ENCODE measurements around the gene ELK4. TPM values are rescaled to one million over a fixed set of nuclear protein-coding genes. Genes with fewer than 3 reads are reported as not detected.

Gene ELK4
- total and polyA plus RNA-seq, 2 of the 13 experiments (the other 11 are each of a cell fraction or from before 2014, with no cell fraction given): 8.3 to 13.1 TPM

DNA sequence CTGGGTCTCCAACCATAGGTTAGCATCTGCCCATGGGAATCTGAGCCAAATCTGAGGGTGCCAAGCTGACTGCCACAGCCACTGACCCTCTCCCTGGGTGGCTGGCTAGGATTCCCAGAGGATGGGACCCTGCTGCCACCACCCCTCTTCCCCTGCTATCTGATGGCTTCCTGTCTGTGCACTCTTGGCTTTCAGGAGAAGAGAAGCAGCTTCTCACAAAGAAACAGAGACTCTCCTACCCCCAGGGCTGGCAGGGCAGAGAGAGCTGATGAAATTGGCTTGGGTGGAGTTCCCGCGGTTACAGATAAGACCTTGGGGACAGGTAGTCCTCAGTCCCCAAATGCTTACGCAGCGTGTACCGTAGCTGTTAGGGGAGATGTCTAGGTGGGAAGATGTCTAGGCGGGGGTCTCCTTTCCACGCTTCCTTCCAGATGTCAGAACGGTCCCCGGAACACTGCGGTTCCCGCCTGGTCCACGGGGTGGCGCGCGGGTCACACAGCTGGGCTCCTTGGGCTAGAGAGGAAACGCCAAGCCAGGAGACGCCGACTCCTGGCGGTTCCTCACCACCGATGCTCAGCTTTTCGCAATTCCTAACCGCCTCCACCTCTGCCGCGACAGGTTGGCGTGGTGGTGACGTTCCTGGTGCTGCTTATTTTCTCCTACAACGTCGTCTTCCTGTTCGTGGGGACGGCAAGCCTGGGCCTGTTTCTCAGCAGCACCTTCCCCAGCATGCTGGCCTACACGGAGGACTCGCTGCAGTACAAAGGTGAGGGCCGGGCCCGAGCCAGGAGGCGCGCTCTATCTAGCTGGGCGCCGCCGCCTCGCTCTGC, 40.1 kb downstream of the ELK4 start (continued):
- TF ChIP-seq, protein P1, sequence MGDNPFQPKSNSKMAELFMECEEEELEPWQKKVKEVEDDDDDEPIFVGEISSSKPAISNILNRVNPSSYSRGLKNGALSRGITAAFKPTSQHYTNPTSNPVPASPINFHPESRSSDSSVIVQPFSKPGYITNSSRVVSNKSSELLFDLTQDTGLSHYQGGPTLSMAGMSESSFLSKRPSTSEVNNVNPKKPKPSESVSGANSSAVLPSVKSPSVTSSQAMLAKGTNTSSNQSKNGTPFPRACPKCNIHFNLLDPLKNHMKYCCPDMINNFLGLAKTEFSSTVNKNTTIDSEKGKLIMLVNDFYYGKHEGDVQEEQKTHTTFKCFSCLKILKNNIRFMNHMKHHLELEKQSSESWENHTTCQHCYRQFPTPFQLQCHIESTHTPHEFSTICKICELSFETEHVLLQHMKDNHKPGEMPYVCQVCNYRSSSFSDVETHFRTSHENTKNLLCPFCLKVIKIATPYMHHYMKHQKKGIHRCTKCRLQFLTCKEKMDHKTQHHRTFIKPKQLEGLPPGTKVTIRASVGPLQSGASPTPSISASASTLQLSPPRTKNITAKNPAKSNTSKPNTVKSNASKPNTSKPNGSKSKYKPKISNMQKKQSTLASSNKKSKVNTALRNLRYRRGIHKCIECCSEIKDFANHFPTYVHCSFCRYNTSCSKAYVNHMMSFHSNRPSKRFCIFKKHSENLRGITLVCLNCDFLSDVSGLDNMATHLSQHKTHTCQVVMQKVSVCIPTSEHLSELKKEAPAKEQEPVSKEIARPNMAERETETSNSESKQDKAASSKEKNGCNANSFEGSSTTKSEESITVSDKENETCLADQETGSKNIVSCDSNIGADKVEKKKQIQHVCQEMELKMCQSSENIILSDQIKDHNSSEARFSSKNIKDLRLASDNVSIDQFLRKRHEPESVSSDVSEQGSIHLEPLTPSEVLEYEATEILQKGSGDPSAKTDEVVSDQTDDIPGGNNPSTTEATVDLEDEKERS (CRISPR knock-in tag; IDR thresholded peaks at IDR 0.05): no peak
- TF ChIP-seq ZNF619 (CRISPR knock-in tag; IDR thresholded peaks at IDR 0.05) (peak; percentile 46; the same call in 1 of the 2 replicates), SIX1 (CRISPR knock-in tag; IDR thresholded peaks at IDR 0.05; ENCODE audit: borderline replicate concordance) (no peak), ZNF24 (IDR thresholded peaks at IDR 0.05) (peak; percentile 50; the same call in 1 of the 2 replicates), ATF7 (IDR thresholded peaks at IDR 0.05) (no peak), ATF7 (CRISPR knock-in tag; IDR thresholded peaks at IDR 0.05) (no peak), HMG20A (CRISPR knock-in tag; IDR thresholded peaks at IDR 0.05; ENCODE audit: borderline replicate concordance) (no peak), NCOR1 (IDR thresholded peaks at IDR 0.05; ENCODE audit: borderline replicate concordance, low read length) (no peak), ZNF383 (CRISPR knock-in tag; IDR thresholded peaks at IDR 0.05; ENCODE audit: borderline replicate concordance) (no peak), TBX3 (IDR thresholded peaks at IDR 0.05; ENCODE audit: borderline replicate concordance) (no peak), ZKSCAN5 (CRISPR knock-in tag; IDR thresholded peaks at IDR 0.05) (no peak), KDM2A (CRISPR knock-in tag; IDR thresholded peaks at IDR 0.05; ENCODE audit: borderline replicate concordance, low read depth) (peak; percentile 95), SMARCC2 (IDR thresholded peaks at IDR 0.05) (no peak)
- TF ChIP-seq, protein P2, sequence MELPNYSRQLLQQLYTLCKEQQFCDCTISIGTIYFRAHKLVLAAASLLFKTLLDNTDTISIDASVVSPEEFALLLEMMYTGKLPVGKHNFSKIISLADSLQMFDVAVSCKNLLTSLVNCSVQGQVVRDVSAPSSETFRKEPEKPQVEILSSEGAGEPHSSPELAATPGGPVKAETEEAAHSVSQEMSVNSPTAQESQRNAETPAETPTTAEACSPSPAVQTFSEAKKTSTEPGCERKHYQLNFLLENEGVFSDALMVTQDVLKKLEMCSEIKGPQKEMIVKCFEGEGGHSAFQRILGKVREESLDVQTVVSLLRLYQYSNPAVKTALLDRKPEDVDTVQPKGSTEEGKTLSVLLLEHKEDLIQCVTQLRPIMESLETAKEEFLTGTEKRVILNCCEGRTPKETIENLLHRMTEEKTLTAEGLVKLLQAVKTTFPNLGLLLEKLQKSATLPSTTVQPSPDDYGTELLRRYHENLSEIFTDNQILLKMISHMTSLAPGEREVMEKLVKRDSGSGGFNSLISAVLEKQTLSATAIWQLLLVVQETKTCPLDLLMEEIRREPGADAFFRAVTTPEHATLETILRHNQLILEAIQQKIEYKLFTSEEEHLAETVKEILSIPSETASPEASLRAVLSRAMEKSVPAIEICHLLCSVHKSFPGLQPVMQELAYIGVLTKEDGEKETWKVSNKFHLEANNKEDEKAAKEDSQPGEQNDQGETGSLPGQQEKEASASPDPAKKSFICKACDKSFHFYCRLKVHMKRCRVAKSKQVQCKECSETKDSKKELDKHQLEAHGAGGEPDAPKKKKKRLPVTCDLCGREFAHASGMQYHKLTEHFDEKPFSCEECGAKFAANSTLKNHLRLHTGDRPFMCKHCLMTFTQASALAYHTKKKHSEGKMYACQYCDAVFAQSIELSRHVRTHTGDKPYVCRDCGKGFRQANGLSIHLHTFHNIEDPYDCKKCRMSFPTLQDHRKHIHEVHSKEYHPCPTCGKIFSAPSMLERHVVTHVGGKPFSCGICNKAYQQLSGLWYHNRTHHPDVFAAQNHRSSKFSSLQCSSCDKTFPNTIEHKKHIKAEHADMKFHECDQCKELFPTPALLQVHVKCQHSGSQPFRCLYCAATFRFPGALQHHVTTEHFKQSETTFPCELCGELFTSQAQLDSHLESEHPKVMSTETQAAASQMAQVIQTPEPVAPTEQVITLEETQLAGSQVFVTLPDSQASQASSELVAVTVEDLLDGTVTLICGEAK (IDR thresholded peaks at IDR 0.05): no peak
- TF ChIP-seq, protein P2 (CRISPR knock-in tag; IDR thresholded peaks at IDR 0.05): no peak
- TF ChIP-seq, protein P3, sequence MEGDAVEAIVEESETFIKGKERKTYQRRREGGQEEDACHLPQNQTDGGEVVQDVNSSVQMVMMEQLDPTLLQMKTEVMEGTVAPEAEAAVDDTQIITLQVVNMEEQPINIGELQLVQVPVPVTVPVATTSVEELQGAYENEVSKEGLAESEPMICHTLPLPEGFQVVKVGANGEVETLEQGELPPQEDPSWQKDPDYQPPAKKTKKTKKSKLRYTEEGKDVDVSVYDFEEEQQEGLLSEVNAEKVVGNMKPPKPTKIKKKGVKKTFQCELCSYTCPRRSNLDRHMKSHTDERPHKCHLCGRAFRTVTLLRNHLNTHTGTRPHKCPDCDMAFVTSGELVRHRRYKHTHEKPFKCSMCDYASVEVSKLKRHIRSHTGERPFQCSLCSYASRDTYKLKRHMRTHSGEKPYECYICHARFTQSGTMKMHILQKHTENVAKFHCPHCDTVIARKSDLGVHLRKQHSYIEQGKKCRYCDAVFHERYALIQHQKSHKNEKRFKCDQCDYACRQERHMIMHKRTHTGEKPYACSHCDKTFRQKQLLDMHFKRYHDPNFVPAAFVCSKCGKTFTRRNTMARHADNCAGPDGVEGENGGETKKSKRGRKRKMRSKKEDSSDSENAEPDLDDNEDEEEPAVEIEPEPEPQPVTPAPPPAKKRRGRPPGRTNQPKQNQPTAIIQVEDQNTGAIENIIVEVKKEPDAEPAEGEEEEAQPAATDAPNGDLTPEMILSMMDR (CRISPR knock-in tag; IDR thresholded peaks at IDR 0.05): peak; percentile 100
